Germinal center (tissue), 1 donor: ENCODE data around the gene URB1.
"Not testable (repeated sequence)": the region's sequence is repeated elsewhere in the genome, so short reads cannot be mapped to it uniquely, and the experiment has no call there.

Experiments
- DNase-seq: peaks from one replicate; pipeline ENCODE4 v3.0.0; 2012; ENCODE audit warnings: mixed read lengths, low spot score

Gene URB1, protein sequence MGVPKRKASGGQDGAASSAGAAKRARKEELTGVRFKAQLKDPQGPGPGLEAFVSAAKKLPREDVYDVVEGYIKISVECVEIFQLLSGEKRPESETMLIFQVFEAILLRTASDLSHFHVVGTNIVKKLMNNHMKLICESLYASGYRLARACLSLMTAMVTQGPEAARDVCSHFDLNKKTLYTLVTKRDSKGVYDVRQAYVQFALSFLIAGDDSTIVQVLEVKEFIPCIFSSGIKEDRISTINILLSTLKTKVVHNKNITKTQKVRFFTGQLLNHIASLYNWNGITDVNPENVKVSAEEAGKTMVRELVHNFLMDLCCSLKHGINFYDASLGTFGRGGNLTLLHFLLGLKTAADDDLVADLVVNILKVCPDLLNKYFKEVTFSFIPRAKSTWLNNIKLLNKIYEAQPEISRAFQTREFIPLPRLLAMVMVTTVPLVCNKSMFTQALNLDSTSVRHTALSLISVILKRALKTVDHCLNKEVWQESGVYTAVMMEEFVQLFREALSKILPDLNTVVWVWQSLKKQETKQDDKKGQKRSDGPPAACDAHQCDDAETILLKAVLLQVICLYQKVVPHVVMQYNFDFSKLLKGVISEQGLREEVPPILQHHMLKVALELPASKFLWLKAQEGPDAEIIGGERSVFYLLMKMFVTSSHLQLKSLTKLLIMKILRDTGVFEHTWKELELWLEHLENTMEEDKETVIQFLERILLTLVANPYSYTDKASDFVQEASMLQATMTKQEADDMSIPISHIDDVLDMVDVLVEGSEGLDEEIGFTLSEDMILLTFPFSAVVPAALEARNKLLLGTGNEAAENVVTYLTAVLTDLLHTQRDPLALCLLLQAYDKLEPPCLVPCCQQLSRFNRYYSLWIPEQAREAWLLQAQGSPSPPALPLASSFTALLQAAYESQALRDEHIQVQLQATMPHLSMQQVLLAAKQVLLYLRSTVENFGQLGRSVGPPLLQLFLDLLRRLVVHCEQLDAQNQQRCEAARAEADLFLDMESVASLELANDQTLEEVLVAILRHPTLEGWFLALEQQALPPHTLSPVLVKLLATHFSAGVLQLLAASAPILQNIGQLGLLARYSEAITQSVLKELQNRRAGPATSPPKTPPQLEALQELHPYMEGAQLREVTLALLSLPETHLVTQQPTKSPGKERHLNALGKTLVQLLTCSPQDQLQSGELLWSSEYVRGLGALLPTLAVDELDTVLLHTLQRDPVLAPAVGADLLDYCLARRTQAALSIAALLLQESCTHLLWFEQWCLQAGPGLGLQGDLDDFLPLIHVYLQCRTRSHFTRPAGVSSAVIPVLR (N-terminal part only)

DNA sequence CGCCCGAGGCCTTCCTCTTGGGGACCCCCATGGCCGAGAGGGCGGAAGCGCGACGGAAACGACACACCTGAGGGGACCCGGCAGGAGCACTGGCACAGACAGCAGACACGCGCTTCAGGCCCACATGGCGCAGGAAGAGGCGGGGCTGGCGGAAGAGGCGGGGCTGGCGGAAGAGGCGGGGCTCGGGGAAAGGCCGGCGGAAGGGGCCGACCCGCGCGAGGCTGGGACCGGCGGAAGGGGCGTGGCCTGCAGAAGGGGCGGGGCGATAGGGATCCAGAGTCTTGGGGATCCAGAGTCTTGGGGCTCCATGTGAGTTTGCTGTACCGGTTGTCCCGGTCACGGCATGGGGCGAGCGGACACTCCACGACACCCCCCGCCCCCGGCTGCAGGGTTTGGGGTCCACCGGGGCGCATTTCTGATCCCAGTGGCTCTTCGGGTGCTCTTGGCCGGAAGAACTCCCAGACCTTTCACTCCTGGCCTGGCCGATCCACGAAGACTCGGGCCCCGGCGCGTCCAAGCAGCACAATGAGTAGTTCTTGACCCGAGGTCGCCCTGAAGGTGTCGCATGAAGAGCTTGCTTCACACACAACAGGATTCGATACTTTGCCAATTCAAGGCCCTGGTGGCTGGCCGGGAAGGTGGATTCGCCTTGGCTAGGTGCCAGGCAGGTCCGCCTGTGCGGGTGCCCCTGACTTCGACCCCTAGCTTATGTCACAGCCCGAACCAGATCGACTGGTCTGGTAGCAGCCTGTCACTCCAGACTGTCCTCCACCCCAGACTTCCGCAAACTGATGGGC lies at the start of gene URB1:
Gene URB1, minus strand, starts transcription at position 133 of the 797 bp plus-strand sequence. Its CDS starts 102 bp downstream, at position 31.
- DNase-seq = peak; percentile 94

DNA sequence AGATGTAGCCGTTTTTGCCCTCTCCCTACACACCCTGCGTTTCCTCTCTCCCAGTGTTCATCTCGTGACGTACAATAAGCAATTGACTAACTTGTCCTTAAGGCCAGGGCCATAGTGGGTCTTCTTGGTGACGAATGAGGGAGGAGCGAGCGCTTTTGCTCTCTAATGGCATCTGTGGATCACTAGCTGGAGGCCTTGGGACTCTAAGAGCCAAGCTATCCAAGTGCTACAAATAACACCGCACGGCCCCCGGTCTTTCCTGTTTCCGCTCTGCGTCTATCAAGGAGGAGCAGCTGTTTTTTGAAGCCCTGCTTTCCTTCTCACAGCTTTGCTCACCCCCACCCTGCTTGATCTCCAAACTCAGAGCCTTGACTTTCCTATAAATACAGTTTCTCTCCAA lies 44.9 kb upstream of the URB1 start:
- DNase-seq = no peak

DNA sequence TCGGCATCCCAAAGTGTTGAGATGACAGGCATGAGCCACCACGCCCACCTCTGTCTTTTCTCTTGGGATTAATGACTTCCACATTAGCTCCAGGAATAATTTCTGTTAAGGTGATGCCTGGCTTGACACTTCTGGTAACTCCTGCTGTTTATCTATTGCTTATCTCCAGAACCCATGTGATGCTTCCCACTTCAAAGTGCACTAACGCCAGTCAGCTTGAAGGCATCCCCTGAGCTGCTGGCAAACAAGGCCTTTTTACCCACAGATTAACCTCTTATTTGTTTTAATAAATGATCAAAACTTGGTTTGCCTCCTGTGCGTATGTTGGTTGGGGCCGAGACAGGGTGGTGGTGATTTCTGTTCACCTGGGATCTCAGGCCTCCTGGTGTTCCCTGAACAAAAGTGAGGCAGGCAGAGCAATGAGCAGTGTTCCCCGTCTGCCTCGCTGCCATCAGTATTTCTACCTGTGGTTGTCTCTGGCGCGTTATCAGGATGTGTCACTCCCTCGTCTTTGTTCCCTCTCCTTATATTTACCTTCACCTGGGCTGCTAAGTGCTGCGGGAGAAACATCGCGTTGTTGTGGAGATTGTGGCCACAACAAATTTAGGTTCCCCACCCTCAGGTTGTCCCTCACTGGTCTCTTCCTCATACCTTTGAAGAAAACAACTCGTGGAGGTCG lies 40.3 kb upstream of the URB1 start:
- not testable (repeated sequence) for DNase-seq

DNA sequence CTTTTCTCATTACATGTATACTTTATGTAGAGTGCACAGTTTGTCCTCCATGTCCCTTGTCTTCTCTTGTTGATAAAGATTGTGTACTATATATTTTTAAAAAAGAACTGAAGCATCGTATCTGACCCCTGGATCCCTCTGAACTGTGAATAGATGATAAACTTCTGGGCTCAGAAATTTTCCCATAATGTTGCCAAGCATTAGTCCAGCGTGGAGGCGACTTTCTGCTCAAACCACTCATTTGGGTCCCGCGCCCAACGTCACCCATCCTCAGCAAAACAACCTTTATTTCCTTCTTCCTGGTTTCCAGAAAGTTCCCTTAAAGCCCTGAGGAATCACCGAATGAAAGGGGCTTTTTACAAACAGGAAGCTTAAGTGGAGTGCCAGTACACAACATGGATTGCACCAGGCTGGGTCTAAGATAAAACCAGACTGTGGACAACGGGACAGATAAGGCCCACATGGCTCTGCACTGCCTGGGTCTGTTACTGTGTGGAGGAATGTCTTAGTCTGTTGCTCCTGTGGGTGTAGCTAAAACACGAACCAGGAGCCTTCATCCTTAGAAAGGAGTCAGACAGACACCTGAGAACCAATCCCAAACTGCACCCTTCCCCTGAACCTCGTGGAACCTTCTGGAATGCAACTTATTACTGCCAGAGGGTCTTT lies 35.3 kb upstream of the URB1 start:
- DNase-seq = no peak

DNA sequence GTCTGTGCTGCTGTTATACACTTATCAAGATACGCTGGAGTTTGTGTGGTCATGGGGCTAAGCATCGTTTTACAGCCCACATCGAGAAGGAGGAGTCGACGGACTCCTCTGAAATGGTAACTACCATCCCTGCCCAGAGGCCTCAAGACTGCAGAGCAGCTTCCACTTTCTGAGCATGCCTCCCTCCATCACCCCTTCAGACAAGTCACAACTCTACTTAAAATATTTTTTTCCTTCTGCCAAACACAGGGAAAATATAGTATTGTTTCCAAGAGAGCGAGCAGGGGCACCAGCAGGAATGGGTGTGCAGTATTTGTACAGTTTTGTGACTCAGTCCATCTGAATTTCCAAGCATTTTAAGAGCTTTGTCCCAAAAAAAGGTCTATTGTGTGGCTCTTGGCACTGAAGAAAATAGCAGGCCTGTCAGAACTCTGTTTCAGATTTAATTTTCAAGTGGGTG lies 33.8 kb upstream of the URB1 start:
- no peak for DNase-seq

DNA sequence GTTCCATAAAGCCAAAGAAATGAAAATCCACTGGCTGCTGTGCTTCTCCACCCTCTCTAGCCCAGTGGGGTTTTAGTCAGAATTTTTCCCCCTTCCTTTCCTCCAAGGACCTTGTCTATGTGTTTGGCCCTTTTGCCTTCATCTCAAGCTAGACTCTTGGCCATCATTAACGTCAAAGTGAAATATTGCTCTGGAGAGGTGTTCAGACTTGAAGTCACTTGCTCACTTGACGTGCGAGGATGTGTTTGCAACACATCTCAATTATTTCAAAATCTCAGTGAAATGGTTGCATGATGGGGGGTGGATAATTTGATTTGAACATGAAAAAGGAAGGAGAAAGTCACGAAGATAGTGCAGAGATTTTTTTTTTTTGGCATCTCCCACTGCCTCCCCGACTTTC lies 33.3 kb upstream of the URB1 start:
- DNase-seq = no peak

DNA sequence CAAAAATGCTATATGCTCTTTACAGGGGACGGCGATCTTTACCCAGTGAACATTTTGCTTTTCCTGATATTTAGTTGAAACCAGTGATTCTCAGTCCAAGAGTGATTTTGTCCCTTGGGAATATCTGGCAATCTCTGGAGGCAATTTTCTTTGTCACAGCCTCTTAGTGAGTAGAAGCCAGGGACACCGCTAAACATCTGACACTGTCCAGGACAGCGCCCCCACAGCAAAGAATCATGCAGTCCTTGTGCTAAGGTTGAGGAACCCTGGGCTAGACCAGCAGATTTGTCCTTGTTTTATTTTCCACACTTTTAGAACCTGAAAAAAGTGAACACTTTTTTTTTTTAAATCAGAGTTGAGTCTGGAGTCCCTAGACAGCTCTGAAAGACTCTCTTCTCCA lies 32.8 kb upstream of the URB1 start:
- no peak for DNase-seq

DNA sequence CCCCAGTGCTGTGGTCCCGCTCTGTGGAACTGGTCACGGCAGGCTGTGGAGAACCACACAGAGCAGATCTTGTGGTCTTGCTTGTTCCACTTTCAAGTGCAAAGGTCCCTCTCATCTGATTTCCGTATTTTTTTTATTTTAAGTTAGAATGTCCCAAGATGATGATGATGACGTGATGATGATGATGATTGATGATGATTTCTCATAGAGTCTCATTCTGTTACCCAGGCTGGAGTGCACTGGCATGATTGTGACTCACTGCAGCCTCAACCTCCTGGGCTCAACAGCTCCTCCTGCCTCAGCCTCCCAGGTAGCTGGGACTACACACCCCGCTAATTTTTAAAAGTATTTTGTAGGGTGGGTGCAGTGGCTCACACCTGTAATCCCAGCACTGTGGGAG lies 31.9 kb upstream of the URB1 start:
- no peak for DNase-seq

DNA sequence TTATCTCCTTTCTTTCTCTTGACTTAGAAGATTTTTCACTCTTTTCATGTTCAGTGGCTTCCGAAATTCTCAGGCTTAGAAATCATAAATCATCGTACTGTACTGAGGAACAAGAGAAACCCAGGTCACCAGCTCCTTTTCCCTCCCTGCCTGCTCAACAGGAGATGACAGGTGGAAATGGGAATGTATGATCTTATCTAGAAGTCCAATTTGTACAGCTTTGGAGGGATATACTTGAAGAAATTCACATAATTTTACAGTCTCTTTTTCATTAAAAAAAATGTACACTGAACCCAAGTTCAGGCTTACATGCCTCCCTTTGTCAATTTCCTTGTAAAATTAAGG lies 31.4 kb upstream of the URB1 start:
- DNase-seq = no peak

DNA sequence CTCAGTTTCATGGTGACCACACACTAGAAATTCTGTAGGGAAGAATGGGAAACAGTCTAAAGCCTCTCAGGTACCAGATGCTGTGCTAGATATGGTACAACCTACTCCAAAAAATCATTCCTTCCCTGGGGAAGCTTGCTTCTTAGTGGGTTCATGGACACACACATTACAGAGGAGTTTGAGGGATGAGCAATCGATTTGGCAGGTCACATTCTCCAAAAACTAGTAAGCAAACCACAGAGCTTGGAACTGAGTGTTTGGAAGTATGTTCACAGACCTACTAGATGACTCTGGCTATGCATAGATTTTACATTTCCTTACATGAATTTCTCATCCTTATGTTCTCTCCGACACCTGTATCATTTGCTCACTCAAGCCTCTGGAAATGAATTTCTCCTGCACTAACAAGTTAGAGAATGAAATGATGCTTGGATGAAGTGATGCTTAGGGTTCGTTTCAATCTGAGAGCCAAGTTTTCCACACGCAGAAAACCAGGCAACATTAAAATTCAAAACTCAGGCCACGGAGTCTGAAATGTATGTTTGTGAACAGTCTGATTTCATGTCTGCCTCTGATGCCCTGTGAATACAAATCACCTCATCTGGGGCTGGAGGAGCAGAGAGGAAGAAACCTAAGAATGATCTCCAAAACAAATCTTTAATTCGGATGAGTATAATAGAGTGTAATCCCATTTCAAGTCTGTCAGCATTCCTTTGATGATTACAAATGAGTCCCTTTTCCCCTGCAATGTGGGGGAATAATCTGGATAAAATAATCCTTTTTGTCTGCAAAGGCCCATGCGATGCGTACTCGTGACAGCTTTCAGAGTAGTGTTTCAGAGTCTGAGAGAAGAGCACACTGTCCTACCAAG lies 30.7 kb upstream of the URB1 start:
- DNase-seq = no peak

DNA sequence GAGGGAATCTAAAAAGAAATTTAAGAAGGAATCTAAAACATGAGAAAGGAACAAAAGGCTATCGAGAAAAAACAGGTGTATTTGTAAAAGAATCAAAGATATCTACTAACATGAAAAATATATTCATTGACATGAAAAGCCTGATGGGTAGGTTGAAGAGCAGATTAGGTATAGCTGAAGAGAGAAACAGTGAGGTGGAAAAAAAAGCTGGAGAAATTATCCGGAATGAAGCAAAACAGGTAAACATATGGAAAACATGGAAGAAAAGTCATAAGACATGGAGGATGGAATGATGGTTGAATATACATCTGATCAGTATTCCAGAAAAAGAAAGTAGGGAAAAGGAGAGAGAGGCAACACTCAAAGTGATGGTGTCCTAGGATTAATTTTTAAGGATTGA lies 29.3 kb upstream of the URB1 start:
- no peak for DNase-seq

DNA sequence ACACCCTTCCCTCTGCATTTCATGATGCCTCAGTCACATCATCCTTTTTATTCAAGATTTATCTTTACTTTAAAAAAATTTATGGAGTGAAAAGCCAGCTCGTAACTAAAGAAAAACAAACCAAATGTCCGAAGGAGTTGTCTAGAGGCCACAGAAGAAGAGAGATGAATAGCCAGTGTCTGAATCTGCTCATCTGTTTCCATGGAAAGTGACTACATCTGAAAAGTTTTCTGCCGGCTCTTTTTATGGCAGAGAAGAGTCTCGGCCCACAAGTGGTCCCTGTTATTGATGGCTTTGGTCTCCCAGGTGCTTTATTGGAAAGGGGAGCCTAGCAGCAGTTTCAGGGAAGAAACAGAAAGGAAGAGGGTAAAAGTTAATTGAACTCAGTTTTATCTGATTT lies 25.3 kb upstream of the URB1 start:
- DNase-seq = no peak

DNA sequence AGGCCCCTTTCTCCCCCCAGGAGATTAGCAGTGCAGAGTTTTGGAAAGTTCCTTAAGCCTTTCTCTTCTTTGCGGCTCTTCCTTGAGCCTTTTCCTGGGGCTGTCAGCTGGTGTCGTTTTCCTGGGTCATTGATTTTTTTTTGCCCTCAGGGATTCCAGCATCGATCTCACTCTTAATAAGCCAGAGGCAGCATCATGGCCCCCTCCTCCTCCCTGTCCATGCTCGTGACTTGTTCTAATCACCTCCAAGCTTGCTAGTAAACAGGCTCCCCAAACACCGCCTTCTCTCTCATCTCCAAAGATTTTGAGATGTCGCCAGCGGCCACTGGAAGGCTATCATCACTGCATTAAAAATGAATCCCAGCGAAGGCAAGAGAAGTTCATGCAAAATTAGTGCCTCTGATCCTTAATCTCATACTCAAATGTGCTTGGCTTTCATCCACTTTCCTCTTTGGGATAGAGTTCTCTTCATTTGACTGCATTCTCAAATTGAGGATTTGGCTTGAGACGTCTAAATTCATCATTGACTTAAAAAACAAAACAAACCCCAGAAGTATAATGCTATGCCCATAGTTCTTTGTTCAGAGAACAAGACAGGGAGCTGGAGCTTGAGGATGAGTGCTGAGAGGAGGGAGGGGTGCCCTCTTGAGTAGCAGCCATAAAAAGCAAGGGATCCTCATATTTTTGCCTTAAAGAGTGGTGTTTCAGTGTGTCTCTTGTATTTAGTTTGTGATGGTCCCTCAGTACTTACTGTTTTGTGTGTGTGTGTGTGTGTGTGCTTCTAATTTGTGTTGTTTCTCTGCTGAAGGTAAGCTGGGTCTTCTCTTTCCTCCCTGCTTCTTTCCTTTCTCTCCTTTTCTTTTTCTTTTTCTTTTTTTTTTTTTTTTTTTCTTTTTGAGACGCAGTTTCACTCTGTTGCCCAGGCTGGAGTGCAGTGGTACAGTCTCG lies 22.9 kb upstream of the URB1 start:
- no peak for DNase-seq

DNA sequence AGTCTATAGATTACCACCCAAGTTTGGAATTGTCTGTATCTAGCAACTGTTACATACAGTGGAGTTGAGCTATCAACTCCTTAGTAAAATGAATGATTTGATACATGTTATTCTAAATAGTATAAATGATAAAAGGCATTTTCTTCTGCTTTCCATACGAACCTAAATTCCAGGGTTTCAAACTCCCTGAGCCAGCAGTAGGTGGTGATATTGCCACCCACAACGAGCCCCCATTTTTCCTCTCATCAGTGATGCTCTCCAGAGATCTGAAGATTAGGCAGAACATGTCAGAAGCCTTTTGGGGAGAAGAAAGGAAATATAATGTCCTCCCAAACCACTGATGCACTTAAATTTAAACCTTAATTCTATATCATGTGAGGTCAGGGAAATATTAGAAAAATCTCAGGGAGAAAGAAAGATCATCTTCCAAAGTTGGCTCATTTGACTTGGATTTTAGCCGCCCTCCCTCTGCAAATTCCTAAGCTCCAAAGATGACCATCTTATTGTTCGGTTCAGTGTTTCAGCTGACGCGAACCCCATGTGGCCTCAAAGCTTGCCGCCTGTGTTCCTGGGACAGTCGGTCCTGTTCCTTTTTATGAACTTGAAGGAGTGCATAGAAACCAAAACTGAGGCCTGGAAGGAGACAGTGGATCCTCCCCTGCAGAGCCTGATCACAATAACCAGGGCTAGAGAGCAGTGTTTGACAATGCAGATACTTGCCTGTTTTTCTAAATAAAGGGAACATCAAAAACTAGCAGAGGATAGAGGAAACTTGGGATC lies 22.0 kb upstream of the URB1 start:
- no peak for DNase-seq

DNA sequence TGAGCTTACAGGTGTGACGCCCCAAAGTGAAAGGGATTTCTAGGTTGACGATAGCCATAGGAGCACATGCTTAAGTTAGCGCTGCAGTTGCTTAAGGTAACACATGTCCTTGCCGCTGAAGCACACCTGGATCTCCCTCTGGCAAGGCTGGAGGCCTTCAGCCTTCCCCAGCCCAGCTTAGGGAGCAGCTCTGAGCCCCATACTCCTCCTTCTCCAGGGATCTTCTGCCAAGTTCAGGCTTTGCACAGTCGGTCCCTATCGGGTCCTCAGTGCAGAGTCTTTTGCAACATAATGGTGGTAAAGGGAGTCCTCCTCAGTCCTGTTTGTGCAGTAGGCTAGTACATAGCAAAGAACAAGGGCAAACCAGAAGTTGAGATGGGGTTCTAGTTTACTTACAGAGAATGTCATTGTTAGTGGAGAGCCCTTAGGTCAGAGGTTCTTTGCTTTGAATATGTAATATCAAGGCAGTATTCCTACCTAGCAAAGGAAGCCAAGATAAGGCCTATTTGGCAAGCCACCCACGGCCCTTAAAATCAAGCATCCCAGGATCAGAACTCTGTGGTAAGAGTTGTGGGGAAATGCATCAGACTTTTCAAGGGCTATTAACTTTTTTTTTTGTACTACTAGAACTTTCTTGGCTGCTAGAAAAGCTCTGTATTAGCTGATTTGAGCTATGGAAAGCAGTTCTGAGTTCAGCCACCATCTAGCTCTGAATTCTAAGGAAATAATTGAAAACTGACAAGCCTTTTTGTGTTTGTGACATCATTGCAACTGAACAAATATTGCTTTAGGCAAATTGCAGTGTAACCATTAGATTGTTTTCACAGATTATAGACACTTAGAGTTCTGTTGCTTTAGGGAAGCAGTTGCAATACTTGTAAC lies 21.1 kb upstream of the URB1 start:
- no peak for DNase-seq

DNA sequence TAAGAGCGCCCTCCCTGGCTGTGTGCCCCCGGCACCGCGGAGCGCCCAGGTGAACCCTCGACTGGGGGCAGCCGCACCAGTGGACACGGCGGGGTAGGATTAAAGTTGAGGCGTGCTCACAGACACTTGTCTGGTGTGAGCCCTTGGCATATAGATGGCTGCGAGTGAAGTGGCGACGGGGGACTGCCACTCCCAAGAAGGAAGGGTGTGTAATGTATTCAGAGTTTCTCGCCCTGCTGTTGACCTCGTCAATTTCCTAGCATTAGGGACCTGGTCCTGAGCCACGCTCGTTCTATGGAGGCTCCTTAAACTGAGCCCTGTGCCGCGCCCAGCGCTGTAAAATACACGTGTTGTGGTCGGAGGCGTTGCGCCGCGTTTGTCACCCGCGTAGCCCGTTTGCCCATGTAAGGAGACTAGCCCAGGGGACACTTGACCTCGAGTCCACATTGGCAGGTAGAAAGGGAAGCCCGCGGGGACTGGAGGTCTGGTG lies 20.2 kb upstream of the URB1 start:
- no peak for DNase-seq
